Anterior cingulate cortex (tissue), 58 donors: Measurements from ENCODE around the gene ODAD3.
A peak's percentile ranks its signal among the peaks of the same experiment; 100 is the strongest.
"Not testable (repeated sequence)": the region's sequence is repeated elsewhere in the genome, so short reads cannot be mapped to it uniquely, and the experiment has no call there.

Experiments used
- DNase-seq, 58 donors: peaks; one replicate each; lab custom pipeline; 2025; lab: John Stamatoyannopoulos, UW

The ODAD3 gene

DNA sequence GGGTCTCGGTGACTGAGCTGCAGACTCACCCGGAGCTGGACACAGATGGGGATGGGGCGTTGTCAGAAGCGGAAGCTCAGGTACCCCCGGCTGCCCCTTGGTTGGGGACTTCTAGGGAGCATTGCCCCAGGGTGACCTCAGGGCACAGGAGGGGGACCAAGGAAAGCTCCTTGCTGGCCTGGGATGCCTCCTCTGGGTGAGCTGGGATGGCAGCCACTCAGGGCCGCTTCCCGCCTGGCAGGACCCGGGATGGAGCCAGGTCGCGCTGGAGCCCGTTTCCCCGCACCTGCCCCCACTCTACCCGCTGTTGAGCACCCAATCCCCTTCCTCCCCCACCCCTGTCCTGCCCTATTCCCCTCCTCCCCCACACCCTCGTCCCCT, 11.3 kb upstream of the ODAD3 start:
- peak in 3 of 58 donors; percentile 13 to 62 (median 48) for DNase-seq

DNA sequence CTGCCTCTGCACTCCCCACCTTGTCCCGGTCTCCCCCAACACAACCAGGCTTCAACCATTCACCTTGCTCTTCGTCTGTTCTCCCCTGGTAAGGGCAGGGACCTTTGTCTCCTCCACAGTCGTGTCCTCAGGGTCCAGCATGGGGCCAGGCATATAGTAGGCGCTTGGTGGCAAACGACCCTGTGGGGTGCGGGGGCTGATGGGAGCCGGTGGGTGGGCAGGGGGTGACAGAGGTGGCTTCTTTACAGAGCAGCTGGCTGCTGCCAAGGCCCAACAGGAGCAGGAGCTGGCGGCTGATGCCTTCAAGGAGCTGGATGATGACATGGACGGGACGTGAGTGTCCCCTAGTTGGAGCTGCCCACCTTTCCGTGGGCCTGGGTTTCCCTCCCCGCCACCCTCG, 10.2 kb upstream of the ODAD3 start:
- no peak for DNase-seq

DNA sequence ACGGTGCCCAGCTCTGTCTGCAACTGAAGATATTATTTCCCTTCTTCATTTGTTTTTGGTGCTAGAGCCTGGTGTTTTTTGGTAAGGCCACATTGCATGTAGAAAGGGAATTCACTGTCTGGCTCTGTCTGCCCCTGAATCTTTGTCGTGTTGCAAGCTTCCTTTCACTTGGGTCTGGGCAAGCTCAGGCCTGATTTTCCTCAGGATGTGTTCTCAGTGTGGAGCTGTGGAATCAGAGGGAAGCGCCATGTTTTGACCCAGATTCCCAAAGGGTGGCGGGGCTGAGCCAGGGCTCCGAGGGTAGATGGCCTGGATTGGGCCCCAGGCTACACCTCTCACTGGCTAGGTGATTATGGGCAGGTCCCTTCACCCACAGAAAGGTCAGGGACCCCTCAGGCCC, 9.1 kb upstream of the ODAD3 start:
- no peak for DNase-seq

DNA sequence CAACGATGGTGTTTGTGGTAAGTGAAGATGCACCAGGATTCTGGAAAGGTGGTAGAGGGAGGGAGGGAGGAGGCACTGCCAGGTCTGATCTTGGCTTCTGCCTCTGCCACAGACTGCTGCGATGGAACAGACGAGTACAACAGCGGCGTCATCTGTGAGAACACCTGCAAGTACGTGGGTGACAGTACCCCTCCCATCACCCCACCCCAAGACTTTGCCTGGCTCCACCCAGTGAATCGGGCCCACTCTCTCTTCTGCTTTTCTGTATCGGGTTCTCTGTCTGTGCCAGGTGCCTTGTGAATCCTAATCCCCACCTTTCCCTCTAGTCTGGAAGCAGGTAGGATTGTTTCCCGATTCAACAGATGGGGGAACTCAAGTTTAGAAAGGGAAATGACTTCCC, 3.0 kb upstream of the ODAD3 start:
- DNase-seq: no peak

DNA sequence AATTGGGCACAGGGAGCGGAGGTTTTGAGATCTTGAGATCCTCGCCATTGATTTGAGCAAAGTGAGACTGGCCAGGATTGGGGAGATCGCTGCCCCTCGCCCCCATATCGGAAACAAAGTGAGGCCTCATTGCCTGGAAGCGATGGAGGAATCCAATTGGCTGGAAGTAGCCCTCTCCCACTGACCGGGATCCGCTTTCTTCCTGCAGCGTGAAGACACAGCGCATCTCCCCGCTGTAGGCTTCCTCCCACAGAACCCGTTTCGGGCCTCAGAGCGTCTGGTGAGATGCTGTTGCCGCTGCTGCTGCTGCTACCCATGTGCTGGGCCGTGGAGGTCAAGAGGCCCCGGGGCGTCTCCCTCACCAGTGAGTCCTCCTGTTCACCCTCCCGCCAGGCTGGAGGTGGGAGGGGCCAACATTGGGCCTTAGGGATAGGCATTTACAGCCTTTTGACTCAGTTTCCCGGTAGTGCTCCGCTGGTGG, 952 bp upstream of the ODAD3 start:
- peak in 1 of 58 donors; percentile 63 for DNase-seq

DNA sequence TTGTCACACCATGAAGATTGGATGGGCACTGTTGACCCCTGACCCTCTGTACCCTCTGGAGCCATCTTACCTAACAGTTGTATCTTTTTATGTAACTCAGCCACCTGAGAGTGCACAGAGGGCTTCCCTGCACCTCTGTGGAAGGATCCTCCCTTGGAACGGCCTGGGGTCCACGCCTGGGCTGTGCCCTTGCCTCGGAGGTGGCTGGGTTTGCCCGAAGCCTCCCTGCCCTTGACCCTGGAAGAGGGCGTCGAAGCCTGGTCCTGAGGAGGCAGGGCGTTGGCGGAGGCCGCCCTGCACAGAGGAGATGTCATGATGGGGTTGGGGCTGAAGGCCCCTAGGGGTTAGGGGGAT, 241 bp downstream of the ODAD3 start:
- no peak for DNase-seq

DNA sequence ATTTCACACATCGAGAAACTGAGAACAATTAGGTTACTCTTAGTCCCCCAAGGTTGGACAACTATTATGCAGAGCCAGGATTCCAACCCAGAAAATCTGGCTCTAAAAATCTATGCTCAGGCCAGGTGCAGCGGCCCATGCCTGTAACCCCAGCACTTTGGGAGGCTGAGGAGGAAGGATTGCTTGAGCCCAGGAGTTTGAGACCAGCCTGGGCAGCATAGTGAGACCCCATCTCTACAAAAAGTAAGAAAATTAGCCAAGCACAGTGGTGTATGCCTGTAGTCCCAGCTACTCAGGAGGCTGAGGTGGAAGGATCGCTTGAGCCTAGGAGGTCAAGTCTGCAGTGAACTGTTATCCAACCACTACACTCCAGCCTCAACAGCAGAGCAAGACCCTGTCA, 1.4 kb downstream of the ODAD3 start:
- DNase-seq: not testable (repeated sequence)

DNA sequence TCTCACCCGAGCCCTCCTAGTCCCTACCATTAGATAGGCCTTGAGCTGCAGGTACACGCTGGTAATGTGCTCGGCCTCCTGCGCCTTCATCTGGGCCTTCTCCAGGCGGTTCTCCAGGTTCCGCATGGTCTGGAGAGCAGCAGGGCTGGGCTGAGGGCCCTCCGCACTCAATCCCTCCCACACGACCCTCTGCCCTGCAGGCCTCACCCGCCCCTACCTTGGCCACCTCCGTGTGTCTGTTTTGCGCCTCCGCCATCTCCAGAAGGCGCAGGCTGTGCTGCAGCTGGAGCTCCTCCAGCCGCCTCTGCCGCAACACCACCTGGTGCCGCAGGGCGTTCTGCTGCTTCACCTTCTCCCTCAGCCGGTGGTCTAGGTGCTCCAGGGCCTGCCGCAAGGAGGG, 8.3 kb downstream of the ODAD3 start:
- no peak for DNase-seq

DNA sequence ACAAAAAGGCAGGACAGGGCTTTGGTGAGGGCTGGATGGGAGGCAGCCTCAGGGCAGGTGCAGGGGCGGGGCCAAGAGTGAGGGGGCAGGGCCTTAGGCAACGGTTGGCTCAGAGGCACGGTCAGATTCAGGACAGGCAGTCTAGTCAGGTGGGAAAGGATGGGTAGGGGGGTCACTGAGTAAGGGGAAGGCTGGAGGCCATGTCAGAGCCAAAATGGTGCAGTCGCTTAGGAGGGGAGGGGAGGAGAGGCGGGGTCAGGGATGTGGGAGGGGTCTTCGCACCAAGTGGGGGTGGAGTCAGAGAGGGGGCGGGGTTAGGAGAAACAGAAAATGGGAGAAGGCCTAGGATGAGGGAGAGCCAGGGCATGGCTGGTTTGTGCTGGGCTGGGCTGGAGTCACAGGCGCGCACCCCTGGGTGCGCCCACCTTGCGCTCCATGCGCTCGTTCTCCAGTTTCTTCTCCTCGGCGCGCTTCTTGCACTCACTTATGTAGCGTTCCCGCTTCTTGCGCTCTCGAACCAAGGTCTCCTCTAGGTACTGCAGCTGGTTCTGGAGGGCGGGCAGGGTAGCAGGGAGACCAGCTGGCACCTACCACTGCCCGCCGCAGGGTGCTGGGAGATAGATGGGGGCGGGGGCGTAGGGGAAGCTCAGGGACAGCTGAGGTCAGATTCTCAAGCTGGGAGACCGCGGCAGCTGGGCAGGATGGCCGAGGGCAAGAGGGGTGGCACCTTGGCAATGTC, 9.0 kb downstream of the ODAD3 start:
- DNase-seq: no peak

DNA sequence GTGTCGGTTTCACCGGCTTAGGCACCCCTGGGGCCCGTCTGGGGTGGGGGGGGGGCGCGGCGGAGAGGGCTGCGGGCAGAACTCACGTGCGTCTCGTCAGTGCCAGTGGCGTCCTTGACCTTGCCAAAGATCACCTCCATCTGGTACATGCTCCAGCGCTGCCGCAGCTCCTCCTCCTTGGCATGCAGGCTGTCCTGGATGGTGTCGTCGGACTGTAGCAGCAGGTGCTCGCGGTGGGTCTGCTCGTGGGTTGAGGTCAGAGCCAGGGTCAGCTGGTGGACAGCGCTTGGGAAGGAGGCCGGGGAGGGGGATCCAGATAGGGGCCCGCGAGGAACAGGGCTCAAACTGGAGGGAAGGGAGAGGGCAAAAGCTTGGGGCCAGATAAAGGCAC, 11.1 kb downstream of the ODAD3 start:
- no peak for DNase-seq

DNA sequence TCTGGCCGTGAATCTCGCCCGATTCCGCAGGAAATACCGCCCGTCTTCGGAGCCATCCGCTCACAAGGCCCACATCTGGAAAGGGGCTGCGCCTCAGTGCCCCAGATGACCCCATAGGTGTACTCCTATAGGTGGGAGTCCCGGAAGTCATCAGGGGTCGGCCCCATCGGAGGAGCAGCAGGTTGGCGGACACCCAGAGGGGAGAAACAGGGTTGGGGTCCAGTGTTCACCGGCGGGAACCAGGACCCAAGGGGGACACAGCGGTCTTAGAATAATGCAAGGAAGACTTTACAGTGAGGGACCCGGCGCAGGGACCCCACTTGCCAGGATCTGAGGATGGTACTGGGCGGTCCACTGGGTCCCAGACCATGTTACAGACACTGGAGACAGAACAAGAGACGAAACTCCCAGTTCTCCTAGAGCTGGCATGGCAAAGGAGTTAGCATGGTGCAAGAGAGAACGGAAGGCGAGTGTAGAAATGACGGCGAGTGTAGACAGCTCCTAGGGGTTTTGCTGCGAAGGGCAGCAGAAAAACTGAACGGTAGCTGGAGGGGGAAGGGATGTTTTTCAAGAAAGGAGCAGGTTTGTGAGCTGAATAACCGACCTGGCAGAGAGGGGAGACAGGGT, 11.6 kb downstream of the ODAD3 start:
- DNase-seq: no peak

DNA sequence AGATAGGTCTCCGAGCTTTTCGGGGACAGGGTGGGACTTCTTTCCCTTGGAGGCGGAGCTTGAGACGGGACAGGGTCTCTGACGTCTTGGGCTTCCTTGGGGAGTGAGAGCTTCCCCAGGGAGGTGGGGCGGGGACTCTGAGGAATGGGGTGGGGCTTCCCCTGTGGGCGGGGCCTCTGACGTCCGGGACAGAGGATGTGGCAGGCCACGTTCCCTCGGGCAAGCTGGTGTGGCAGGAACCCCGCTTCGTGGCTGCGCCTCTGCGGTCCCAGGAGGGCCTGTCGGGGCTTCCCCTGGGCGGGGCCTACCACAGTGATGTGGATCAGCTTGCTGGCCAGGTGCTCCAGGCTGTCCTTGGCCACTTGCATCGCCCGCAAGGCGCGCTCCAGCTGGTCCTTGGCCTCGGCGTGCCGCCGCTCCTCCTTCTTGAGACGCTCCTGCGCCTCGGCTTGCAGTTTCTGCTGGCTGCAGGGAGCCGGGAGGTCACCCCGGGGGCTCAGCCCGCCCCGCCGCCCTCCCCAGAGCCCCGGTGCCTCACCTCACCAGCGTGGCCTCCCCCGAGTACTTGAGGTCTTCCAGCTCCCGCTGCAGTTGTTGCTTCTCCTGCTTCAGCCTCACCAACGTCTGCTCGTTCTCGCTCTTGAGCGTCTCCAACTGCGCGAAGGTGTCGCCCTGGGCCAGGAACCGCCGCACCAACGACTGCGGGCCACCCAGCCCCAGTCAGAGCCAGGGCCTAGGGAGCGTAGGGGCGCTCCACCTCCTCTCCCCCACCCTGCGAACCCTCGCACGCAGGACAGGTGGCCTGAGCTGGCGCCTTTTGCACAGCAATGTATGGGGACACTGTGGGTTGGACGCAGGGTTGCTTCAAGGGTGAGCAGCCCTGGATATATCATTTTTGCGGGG, 12.5 kb downstream of the ODAD3 start:
- DNase-seq: peak in 21 of 58 donors; percentile 6 to 42 (median 25)

DNA sequence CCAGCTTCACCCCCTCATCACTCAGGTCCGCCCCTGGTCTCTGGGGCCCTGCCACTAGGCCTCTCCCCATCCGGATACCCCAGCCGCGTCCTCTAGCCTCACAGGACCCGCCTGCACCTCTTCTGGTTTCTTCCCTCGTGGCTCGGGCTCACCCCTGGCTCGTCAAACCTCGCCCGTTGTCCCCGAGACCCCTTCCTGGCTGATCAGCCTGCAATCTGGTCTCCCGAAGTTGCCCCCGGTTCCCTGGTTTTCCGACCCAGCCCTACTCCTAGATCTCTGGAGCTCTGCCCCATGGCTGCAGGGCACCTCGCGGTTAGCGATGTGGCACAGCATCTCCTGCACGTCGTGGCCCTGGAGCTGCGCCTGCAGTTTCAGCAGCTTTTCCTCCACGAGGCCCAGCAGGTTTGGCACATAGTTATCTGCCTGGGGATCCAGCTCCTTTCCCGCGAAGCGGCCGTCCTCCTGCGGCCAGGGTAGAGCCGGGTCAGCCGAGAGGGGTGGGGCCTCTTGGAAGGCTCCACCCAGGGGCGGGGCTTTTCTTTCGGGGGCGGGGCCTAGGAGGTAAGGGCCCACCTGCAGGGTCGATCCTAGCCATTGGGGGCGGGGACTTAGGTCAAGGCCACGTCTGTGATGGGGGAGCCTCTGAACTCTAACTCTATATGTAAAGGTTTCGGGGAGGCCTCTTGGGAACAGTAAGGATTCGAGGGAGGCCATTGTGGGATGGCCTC, 13.4 kb downstream of the ODAD3 start:
- peak in 3 of 58 donors; percentile 14 to 39 (median 35) for DNase-seq

DNA sequence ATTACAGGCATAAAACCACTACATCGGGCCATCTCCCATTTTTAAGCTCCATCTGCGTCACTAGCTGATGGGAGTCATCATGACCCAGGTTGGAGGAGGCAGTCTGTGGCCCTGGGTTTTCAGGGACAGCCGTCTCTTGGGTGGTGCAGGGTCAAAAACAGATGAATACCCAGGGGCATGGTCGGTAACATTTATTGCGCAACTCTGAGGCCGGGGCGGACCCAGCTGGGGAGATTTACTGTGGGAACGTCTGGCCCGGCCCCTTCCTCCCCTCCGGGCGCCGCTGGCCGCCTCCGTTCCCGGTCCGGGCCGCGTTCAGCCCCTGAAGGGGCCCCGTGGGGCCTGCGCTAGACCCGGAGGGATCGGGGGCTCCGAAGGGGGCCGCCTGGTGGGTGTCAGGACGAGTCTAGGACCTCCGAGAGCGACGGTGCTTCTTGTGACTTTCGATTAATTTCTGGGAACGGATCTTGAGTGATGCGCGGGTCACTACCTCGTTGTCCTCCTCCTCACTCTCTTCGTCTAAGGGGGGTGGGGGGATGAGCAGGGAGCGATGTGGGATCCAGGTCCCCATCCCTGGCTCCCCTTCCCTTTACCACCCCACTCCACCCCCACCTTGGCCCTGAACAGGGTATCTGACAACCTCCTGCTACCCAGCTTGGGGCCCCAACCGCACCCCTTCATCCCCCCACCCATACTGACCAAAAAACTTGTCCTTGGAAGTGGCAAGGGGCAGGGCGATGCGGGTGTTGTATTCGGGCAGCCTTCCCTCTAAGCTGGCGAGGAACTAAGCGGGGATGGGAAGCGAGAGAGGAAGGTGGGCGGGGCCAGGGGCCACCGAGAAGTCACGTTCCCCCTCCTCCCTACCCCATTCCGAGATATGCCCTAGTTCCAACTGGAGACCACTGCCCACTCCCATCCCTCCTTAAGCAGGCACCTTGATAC, 14.2 kb downstream of the ODAD3 start:
- DNase-seq: peak in 5 of 58 donors; percentile 7 to 20 (median 15)

DNA sequence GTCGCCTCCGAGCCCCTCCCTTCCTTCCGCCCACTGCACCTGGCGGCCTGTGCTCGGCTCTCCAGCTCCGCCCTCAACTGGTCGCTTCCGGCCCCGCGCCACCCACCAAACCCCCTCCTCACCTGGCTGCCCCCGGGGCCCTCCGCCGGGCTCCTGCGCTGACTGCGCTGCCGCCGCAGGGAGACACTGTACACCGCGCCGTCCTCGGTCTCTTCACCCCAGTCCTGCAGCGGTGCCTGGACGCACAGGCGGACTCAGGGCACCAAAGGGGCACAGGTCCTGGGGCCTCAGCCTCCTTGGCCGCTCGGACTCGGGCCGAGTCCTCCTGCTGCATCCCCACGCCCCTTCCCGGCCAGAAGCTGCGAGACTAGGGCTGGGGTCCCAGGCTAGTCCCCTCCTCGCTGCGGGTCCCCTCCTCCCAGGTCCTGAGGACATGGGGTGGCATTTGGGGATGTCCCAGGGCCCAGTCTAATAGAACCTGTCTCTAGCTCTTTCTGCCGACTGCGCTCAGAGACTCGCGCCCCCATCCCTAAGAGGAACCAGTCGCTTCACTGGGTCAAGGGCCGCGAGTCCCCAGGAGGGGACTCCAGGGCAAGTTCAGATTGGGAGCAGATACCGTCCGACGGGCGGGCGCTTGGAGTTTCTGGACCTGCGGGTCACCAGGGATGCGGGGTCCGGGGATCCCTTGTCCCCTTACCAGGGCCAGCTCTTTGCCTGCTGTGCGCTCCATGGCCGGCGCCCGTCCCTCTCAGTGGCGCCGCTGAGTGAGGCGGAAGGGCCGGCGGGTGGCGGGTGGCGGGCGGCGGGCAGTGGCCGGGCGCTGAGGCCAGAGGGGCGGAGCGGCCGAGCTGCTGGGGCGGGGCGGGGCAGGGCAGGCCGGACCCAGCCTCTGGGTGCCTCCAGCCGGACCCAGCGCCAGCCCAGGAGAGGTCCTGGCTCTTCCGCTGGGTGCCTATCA, 16.1 kb downstream of the ODAD3 start, which contains the start of gene RGL3:
RGL3 (minus strand) TSS at position 766 of the 958 bp plus-strand sequence; CDS start at position 730, 36 bp downstream.
- peak in 9 of 58 donors; percentile 3 to 22 (median 12) for DNase-seq

DNA sequence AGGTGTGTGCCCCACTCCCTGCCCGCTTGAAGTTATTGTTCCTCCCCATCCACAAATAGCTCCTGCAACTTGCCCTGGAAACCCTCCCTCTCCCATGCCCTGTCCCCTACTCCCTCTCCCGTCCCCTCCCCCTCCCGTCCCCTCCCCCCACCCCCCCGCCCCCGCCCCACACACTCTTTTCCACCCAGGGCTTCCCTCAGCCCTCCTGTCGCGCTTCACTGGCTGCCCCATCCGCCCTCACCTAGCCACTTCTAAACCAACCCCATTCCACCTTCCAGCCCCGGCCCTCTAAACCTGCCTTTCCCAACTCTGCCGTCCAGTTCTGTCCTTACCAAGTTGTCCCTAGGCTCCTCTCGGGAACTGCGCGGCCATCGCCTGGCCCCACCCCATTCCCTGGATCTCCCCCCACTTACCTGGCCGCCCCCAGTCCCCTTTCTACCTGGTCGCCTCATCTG, 16.8 kb downstream of the ODAD3 start:
- DNase-seq: no peak

DNA sequence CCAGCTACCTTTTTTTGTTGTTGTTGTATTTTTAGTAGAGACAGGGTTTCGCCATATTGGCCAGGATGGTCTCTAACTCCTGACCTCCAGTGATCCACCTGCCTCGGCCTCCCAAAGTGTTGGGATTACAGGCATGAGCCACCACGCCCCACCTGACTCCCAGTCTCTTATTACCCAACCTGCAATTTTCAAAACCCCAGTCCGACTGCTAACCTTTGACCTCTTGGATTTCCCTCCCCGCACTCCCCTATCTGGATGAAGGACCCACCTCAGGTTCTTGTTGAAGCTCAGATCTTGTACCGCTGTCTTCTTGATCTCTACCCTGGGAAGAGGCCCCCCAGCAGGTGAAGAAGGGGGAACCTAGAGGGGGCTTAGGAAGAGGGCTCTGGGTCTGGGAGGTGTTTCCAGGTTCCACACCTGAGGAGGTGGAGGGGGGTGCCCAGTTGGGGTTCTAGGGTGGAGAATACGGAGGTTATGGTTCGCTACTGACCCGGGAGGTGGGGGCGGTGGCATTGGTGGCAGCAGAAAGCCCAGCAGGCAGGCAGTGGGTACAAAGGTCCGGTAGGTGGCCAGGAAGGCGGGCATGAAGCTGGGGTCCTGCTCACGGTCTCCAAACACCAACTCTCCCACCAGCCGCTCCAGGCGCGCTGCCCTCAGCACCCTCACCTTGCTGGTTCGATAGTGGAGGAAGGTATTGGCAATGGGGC, 18.4 kb downstream of the ODAD3 start:
- DNase-seq: no peak
